Activated effector memory CD4-positive, alpha-beta T cell treated with Interleukin-2 at 50 U/mL for 16 hours (primary cell): ENCODE data around the gene ASB18.

Experiments
- DNase-seq: peaks from one replicate; pipeline ENCODE4 v3.0.0-alpha.2; 2020

Gene ASB18

DNA sequence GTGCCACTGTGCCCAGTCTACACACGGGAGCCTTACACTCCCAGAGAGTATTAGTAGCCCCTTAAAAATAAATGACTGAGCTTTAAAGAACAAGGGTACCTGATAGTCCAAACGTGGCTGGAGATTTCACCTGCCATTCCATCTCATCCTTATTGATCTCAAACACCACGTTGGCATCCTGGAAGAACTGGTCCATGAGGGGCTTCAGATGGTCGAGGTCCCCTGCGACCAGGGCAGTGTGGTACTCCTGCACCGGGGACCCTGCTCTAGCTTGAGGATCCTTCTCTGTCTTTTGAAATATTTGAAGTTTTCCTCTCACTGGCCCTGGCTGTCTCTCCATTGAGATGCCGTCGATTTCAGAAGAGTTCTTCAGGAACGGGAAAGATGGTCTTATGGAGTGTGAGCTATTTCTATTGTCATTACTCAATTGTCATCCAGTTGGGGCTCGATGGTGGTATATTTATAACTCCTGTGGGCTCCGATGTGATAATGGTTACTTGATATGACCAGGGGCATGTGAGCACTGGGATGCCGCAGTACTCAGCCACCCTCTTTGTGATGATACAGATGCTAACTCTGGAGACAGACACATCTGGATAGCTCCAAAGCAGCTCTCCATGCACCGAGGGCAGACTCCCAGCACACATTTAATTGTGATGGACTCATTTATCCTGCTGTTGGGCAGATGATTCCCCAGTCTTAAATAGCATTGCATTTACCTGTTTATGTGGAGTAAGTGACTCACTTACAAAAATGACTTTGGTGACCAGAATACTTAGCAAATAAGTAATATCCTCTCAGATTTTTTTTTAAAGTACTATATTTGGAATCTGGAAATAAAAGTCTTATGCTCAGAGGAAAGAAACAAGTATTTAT is 22.8 kb downstream of the ASB18 start:
- no peak for DNase-seq

DNA sequence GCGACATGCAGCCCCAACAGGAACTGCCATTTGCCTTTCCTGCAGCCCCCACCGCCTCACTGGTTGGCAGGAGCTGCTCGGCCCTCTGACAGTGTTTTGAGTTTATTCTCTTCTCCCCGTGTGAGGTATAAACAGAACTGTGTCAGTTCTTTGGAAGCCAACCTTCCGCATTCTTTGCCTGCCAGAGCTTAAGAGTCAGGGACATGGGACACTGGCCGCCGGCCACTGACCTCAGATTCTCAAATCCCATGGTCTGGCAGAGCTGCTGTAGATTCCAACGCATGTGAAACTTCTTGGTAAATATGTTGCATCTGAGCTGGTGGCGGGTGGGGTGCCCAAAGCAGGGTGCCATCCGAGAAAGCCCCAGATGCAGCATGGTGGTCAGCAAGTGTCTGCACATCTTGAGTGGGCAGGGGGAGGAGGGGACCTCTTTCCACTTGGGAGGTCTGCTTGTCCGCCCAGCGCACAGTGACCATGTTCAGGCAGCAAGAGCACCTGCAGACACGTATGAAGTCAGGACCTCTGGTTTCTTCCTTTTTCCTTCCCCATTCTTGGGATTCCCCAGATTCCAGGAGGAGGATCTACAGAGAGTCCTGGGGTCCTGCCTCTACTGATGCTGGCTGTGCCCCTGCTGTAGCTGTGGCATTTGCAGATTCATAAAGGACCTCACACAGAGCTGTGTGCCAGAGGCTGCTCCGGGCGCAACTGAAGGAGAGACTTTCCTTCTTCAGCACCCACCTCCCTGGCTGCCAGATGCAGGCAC is 23.8 kb downstream of the ASB18 start:
- DNase-seq, result no peak

DNA sequence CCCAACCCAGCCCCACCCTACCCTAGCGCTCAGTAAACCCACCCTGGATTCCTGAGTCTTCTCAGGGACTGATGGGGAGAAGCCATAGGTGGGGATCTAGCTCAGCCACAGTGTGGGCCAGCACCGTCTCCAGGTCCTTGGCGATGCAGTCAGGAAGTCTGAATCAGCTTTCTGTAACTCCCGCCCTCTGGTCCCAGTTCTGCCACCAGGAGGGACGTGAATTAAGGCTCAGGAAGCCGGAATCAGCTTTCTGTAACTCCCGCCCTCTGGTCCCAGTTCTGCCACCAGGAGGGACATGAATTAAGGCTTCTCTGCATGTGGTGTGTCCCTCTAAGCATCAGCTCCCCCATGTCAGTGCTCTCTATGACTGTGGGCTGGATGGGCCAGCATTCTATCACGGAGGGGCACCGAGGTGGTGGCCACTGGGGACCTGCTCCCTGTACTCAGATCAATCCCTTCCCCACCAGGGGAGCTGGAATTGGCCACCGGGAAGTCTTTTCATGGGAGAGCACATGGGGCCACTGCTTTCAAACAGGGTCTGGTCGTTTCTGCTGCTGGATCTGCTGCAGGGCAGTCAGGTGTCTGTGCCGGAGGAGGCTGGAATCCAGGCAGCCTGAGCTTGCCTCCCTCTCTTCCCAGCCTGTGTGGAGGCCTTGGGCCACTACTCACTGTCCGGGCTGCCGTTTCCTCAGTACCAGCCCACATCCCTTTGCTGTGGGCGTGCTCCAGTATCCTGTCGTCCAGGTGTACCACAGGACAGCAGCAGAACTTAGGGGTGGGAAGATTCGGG is 24.7 kb downstream of the ASB18 start:
- DNase-seq, result no peak

- no peak for DNase-seq
Observed at GRCh38 chr2:236238751-236239150, 25.5 kb downstream of the ASB18 start.

GRCh38 chr2:236237468-236238190 is 26.6 kb downstream of the ASB18 start:
- DNase-seq, result no peak

DNA sequence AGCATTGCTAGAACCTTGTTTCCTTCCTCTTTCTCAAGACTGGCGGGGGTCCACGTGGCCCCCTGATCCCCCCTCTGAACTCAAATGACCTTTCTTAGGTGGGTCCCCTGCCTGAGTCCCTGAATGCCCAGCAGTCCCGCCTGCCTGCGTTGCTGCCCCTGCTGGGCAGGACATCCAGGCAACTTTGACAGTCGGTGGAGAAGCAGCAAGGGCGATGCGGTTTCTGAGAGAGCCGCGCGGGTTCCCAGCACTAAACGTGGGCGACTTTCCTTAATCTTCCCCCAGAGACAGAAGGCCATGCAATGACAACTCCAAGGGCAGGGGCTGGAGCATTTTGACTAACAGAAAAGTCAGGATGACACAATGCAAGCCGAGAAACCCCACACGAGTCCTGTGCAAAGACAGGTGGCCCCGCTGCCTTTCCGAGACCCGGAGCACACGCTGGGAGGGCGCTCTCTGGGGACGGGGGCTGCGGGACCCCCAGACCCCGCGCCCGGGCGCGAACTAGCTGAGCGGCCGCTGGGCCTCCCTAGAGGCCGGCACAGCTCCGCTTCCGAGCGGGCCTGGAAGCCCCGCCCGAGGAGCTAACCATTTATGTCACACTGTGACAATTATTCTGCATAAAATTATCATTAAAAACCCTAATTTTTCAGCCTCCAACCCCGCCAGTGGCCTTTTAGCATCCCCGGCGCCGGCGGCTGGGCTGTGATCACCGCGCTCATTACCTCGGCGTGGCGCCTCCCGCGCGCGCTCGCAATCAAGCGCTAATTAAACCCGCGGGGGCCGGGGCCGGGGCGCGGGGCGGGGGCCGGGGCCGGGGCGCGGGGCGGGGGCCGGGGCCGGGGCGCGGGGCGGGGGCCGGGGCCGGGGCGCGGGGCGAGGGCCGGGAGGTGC is 27.4 kb downstream of the ASB18 start:
- no peak for DNase-seq

GRCh38 chr2:236229186-236229585 is 35.0 kb downstream of the ASB18 start:
- no peak for DNase-seq

- no peak for DNase-seq
Observed at GRCh38 chr2:236223675-236224074, 40.5 kb downstream of the ASB18 start.

DNA sequence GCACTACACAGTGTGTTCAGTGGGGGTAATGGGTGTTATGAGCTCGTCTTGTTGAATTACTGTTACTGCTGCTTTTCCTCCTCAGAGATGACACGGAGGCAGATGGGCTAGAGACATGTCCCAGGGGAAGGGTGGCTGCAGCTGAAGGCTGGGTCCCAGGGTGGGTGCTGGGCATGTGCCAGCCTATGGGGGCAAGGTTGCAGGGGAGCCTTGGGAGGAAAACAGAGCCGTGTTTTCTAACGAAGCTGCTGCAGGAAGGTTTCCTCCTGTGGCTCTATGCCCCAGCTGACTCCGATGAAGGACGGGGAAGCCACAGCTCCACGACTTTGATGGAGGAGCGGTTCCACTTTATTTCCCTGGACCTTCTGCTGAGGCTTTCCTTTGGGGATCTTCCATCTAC is 42.4 kb downstream of the ASB18 start:
- DNase-seq, result no peak

DNA sequence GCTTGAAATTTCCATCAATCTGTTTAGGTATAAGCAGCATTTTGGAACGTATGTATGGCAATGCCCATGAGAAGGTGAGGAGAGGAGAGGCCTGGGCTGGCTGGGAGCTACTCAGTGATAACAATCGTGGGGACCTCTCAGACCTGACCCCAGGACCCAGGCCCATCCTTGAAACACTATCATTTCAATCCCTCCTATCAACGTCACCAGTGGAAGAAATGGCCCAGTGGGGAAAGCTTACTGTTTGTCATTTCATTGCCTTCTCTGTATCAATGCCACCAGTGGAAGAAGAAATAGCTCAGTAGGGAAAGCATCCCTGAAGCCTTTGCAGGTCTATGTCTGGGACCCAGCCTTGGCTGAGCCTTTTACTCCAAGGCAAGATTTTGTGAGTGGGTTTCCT is 44.8 kb downstream of the ASB18 start:
- no peak for DNase-seq

GRCh38 chr2:236217926-236218325 is 46.3 kb downstream of the ASB18 start:
- no peak for DNase-seq

GRCh38 chr2:236216711-236217110 is 47.5 kb downstream of the ASB18 start:
- no peak for DNase-seq

- DNase-seq, result no peak
Observed at GRCh38 chr2:236215761-236216333, 48.4 kb downstream of the ASB18 start.

GRCh38 chr2:236215196-236215595 is 49.0 kb downstream of the ASB18 start:
- DNase-seq, result no peak

- no peak for DNase-seq
Observed at GRCh38 chr2:236214376-236214995, 49.7 kb downstream of the ASB18 start.

- no peak for DNase-seq
Observed at GRCh38 chr2:236211296-236211695, 52.9 kb downstream of the ASB18 start.

DNA sequence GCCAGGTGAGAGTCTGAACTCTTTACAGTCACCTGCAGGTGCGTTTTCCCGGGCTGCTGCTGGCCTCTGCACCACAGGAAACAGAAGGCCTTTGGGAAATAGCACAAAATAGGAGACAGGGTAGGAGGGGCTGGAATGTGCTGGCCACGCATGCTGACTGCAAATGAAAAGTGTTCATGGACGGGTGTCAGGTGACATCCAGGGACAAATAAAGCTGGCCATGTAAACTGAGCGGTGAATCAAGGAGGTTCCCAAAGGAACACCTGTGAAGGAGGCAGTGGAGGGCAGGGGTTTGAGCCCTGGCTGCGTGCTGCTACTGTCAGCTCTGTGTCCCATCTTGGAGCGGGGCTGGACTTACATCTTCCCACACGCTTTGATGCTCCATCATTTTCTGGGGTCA is 53.7 kb downstream of the ASB18 start:
- no peak for DNase-seq

DNA sequence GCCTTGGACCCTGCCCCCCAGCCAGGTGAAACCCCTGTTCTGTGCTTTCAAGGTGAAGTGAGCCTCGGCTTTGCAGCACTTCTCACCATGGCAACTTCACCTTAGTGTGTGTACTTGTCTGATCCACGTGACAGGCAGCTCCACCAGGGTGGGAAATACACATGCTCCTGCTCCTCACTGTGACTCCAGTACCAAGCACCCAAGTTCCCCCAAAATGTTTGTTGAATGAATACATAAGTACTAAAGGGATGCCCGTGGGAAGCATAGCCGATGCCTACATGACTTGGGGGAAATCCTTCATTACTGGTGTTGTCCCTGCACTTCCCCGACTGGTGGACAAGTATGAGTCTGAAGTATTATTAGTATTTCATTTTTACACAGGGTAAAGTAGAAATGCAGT is 54.2 kb downstream of the ASB18 start:
- DNase-seq, result no peak

DNA sequence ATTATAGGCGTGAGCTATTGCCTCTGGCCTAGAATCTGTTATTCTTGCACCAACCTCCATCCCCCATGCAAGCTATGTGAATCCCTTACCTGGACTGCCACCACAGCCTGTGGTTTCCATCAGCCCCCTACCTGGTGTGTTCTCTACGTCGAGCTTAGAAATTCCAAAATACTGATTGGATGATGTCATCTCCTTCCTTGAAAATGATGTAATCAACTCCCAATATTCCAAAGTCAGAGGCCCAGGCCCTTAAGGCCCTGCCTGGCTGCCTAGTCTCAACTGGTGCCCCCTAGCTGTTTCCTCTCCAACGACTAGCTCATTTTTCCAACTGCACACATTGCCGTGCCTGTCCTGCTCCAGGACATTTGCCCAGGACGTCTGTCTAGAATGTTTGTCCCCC is 54.7 kb downstream of the ASB18 start:
- DNase-seq, result no peak

DNA sequence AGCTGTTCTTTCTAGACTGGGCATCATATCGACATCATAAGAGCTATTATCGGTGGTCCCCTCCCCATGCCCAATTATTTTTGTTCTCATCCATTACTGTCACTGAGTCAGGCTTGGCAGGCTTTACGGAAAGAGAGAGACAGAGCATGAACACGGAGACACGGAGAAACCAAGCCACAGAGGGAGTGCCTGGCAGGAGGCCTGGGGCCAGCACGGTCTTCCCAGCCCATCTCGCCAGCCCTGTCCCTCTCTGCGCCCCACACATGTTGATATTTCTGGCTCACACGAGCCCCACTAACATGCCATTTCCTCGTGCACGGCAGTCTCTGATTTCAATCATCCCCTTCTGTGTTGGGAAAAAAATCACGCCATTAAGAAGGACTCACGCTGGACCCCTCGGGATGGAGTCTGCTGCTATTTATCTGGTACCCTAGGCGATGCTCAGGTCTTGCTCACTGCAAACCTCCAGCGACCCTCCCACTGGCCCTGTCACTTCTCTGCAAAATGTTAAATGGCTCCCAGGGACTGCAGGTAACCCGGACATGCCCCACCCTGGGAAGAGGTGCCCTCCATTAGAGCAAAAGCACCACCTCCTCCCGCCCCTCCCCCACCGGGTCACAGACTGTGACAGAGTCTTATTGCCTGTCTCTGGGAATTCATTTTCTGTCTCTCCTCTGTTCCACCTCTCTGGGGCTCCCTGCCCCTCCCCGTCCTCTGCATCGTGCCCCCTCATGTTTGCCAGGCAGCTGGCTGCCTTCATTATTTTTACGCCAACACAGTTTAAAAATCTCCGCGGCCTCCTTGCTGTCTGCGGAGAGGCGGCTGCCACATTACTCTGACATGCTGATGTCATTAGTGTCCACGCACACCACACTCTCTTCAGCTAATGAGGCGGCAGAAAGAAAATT is 55.9 kb downstream of the ASB18 start:
- DNase-seq, result no peak
